Measurements from ENCODE around the gene LRRC9.

The LRRC9 gene

GRCh38 chr14:60107477-60107876, 187.5 kb downstream of the LRRC9 start:
- TF ChIP-seq REST (IDR thresholded peaks at IDR 0.05; ENCODE audit: insufficient read depth in 1 of 2, low read depth in 2 of 2, low read length in 2 of 2) (no peak), POLR2AphosphoS5 (IDR thresholded peaks at IDR 0.05; ENCODE audit: low read depth, low read length) (no peak), FOXP2 (optimal IDR thresholded peaks at IDR 0.05; ENCODE audit: borderline replicate concordance, extremely low read depth, extremely low read length, insufficient read depth) (no peak), SIN3A (IDR thresholded peaks at IDR 0.05; ENCODE audit: borderline replicate concordance, insufficient read depth, low read length) (no peak), TAF1 (IDR thresholded peaks at IDR 0.05; ENCODE audit: borderline replicate concordance, insufficient read depth, low read length) (no peak)

GRCh38 chr14:60111732-60112131, 191.8 kb downstream of the LRRC9 start:
- TF ChIP-seq REST (IDR thresholded peaks at IDR 0.05; ENCODE audit: insufficient read depth in 1 of 2, low read depth in 2 of 2, low read length in 2 of 2) (no peak), TAF1 (IDR thresholded peaks at IDR 0.05; ENCODE audit: borderline replicate concordance, insufficient read depth, low read length) (no peak), POLR2AphosphoS5 (IDR thresholded peaks at IDR 0.05; ENCODE audit: low read depth, low read length) (no peak), SIN3A (IDR thresholded peaks at IDR 0.05; ENCODE audit: borderline replicate concordance, insufficient read depth, low read length) (no peak), FOXP2 (optimal IDR thresholded peaks at IDR 0.05; ENCODE audit: borderline replicate concordance, extremely low read depth, extremely low read length, insufficient read depth) (no peak)
